Measurements from ENCODE around the gene ZDHHC19.
"Not testable (repeated sequence)": the region's sequence is repeated elsewhere in the genome, so short reads cannot be mapped to it uniquely, and the experiment has no call there.

ZDHHC19 gene

GRCh38 chr3:196210673-196211556 is at the start of gene ZDHHC19:
TSS of gene ZDHHC19 (minus strand) at chr3:196211400. CDS start at chr3:196211315, 85 bp downstream.
- no peak for DNase-seq

- no peak for DNase-seq
Observed at GRCh38 chr3:196260784-196261183, 49.6 kb upstream of the ZDHHC19 start.

- DNase-seq: no peak
Observed at GRCh38 chr3:196255776-196256175, 44.6 kb upstream of the ZDHHC19 start.

DNA sequence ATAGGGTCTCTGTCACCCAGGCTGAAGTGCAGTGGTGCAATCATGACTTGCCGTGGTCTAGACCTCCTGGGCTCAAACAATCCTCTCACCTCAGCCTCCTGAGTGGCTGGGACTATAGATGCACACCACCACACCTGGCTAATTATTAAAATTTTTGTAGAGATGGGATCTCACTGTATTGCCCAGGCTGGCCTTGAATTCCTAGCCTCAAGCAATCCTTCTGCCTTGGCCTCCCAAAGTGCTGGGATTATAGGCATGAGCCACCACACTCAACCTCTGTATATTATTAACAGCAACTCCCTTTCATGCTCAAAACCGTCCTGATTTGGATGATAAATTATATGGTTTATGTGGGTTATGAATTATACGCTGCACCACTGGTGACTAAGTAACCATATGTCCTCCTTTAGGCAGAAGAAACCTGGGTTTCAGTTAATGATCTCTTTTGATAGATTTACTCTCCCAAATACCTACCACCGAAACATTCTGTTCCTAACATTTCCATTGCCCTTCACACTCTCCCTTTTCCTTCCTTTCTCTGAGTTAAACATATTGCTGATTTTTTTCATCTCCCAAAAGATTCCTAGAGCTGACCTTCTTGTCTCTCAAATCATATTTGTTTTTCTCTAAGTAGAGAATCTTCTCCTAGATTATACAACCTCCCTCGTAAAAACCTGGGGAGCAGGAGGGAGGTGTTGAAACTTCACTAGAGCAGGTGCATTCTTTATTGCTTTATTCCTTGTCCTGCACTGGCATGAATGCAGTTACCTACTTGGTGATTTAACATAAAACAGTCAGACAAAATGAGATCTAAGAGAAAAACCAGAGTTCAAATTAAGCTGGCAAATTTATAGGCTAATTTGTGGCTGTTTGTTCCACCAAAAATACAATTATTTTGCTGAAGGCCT is 43.4 kb upstream of the ZDHHC19 start:
- DNase-seq: no peak

- DNase-seq: no peak
Observed at GRCh38 chr3:196251918-196252317, 40.7 kb upstream of the ZDHHC19 start.

DNA sequence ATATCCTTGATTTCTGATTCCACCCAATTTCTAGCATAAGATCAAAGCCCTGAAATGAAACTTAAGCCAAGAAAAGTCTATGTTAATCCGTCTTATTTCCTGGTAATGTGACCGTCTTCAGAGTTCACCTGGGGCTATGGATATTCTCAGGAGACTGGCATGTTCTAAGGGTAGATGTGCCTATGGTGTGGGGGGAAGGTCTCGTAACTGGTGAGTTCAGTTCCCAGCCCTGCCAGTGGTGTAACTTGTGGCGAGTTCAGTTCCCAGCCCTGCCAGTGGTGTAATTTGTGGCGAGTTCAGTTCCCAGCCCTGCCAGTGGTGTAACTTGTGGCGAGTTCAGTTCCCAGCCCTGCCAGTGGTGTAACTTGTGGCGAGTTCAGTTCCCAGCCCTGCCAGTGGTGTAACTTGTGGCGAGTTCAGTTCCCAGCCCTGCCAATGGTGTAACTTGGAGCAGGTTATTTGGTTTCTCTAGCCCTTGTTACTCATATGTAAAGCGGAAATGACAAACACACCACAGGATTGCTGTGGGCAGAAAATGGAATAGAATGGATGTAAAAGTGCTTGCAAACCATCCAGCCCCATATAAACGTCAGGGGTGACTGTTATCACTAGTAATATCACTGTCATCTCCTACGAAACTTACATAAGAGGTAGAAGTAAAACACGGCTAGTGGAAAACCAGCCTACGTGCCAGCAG is 35.6 kb upstream of the ZDHHC19 start:
- DNase-seq: no peak

DNA sequence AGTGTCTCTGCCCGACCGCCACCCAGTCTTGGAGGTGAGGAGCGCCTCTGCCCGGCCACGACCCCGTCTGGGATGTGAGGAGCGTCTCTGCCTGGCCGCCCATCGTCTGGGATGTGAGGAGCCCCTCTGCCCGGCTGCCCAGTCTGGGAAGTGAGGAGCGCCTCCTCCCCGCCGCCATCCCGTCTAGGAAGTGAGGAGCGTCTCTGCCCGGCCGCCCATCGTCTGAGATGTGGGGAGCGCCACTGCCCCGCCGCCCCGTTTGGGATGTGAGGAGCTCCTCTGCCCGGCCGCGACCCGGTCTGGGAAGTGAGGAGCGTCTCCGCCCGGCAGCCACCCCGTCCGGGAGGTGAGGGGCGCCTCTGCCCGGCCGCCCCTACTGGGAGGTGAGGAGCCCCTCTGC is 33.0 kb upstream of the ZDHHC19 start:
- DNase-seq: not testable (repeated sequence)

DNA sequence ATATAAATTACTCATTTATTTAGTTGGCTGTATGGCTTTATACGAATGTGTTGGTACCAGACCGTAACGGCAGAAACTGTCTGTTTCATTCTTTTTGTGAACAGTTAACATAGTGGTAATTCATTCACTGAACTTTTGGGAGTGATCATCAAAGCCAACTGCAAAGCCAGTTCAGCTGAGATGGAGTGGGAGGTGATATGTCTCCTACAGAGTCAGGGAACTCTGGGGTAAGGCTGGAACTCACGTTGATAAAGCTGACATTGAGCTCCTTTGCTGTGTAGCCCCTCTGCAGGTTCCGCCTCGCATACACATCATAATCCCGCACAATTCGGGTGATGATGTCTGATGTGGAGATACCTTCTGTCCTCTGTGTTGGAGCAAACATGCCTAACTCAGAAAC is 30.5 kb upstream of the ZDHHC19 start:
- no peak for DNase-seq

DNA sequence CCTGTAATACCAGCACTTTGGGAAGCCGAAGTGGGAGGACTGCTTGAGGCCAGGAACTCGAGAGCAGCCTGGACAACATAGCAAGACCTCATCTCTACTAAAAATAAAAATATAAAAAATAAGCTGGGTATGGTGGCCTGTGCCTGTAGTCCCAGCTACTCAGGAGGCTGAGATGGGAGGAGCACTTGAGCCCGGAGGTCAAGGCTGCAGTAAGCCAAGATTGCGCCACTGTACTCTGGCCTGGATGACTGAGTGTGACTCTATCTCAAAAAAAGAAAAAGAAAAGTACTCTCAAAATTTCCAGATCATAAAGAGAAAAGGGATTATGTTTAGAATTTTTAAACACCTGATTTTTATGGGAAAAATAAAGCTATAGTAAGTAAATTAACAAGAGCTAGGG is 29.2 kb upstream of the ZDHHC19 start:
- DNase-seq: no peak

DNA sequence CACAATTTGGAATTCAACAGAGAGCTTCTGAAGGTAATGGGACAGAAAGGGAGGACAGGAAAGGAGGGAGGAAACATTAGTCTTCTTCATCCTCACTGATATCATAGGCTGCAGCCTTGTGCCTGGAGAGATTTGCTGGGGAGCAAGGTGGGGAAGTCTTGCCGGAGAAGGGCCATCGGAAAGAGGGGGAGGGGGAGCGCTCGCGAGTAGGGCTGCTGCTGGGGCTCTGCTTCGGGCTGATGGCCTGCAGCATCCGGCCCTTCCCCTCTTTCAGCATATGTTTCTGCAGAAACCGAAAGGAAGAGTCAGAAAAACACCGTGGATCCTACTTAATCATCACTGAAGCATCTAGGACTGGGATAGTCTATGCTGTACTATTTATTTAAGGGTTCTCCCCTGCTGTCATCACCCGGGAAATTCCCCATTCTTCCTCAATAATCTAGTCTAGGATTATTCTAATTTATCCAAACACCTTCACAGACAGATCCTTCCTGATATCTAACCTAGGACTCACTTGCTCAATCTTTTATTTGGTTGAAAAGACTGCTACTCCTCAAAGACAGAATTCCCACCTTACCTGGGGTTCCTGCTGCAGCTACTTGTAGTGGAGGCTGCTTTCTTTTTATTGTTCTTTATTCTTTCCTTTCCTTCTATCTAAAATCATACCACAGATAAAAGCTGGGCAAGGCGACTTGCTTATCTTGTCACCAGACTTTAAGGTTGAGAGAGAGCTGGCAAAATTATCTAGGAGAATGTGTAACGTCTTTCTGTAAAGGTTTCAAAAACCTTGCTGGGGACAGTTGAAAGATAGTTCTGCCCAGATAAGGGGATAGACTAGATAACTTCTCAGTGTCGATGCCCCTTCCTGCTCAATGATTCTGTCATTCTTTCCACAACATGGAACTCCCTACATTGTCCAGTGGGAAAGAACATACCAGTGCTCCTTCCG is 27.7 kb upstream of the ZDHHC19 start:
- no peak for DNase-seq

GRCh38 chr3:196237203-196237602 is 26.0 kb upstream of the ZDHHC19 start:
- DNase-seq: no peak

GRCh38 chr3:196236223-196236622 is 25.0 kb upstream of the ZDHHC19 start:
- DNase-seq: no peak

DNA sequence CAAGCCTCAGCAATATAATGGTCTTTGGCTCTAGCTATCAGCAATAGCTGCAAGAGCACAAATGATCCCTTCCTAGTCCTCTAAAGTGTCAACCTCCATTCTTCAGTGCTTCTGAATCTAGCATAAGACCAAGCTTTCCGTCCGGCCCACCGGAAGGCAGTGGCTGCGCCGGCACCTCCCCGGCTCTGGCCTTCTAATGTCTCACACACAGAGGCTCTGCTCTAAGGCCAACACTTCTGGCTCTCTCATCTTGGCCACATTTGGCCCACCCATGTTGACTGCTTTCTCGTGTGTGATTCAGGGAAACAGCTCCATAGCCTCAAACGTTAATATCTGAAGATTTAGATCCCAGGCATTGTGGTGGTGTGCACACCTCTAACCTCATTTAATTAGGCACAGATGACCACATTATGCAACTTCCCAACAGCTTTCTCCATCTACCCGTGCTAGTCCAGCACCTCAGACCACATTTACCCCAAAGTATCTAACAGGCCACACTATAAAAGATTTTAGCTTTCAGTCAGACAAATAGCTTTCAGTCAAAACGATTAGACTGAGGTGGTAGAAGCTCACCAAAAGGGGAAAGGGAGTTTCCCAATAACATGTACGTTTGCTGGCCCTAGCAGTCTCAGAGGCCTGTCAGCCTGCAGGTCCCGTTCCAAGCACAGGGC is 24.4 kb upstream of the ZDHHC19 start:
- no peak for DNase-seq

DNA sequence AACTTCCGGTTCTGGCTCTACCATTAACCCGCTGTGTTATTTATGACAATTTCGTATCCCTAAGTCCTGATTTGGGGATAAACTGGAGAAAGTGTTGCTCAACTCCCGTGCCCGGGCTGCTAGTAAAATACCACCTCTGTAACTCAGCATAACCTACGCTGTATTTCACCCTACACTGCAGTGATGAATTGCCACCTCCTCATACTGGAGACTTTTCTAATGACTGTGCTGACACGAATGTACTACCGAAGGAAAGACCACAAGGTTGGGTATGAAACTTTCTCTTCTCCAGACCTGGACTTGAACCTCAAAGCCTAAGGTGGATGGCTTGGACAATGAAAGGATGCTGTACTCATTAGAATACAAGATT is 21.7 kb upstream of the ZDHHC19 start:
- DNase-seq: no peak

DNA sequence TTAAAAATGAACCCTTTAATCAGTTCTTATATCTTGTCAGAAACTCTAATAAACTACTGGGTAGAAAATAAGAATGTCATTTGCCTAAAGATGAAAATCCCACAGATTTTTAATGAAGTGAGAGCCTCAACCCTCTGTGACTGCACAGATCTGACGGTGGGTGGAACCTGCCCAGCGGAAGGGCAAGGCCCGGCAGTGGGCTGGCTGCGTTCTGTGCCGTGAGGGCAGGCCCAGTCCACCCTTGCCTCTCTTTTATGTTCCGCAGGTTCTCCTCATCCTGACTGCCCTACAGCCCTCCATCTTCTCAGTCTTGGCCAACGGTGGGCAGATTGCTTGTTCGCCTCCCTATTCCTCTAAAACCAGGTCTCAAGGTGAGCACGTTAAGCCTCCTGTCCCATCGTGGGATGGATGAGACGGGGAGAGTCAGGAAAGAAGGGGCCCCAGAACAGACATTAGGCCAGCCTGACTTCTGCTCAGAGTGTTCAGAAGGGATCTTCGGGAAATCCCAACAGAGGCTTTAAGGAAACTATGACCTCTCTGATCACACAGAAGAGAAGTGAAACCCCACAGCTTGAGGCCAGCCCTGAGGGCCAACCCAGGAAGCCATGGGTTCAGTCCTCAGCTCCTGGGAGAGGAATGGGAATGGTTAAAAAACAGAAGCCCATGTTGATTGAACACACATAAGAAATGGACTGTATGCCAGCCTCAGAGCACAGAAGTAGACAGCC is 21.1 kb upstream of the ZDHHC19 start:
- no peak for DNase-seq

- DNase-seq: no peak
Observed at GRCh38 chr3:196227629-196228493, 16.7 kb upstream of the ZDHHC19 start.

GRCh38 chr3:196227121-196227561 is 15.9 kb upstream of the ZDHHC19 start:
- DNase-seq: no peak

DNA sequence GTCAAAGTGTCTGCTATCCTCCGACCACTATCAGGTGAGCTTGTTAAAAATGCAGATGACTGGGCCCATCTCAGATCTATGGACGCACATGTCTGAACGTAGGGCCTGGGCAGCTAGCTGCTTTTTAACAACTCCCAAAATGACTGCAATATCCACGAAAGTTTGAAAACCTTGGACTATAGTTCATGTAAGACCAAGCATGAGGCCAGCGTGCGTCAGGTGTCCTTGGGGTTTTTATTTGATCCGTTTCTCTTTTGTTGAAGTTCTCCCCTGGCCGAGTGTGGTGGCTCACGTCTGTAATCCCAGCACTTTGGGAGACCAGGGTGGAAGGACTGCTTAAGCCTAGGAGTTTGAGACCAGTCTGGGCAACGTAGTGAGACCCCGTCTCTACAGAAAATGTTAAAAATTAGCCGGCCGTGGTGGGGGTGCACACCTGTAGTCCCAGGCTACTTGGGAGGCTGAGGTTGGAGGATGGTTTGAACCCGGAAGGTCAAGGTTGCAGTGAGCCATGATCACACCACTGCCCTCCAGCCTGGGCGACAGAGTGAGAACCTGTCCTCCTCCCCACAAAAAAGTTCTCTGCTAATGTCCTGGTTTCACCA is 14.7 kb upstream of the ZDHHC19 start:
- no peak for DNase-seq

GRCh38 chr3:196225086-196225485 is 13.9 kb upstream of the ZDHHC19 start:
- no peak for DNase-seq

Measured in DMS79 (cell line).